K562 (cell line): ENCODE results near the gene ITPR1. TPM values are rescaled to one million over a fixed set of nuclear protein-coding genes. Genes with fewer than 3 reads are reported as not detected.
A peak's percentile ranks its signal among the peaks of the same experiment; 100 is the strongest.

Experiments used
- ATAC-seq: fragments of 200-7000 bp; cut with Tn5 transposase; 3 replicates; pipeline ENCODE4 v1.9.1; 2020; ENCODE audit warnings: moderate library complexity
- BruUV-seq: library from RNA; stranded (reverse); fragments of 400-500 nt; replicated peaks from 2 replicates; lab custom pipeline; 2021; lab: Mats Ljungman, UMichigan
- CTCF ChIA-PET: fragments of 300-600 bp; formaldehyde crosslinking; extraction: SDS; loops from one replicate; lab custom pipeline; 2021; ENCODE audit warnings: low intra/inter-chr PET ratio; lab: Yijun Ruan, JAX
- POLR2A ChIA-PET: fragments of 300-600, 350-650 bp; sonication (Branson Sonifier 250); formaldehyde crosslinking; extraction: SDS; loops from one replicate; lab custom pipeline; 2021; ENCODE audit warnings: antibody characterized with exemption, inconsistent platforms; lab: Yijun Ruan, JAX
- DNase-seq, 4 experiments: peaks; one replicate each; pipeline versions ENCODE4 v3.0.0 to v3.0.0-alpha.2; 2011 to 2018; ENCODE audit warnings: low spot score in 3 of 4, mixed read lengths in 3 of 4; ENCODE audit errors: extremely low read depth in 1 of 4
- FAIRE-seq: peaks from 2 replicates; lab custom pipeline; 2011; peaks lifted over from hg19 to GRCh38; lab: Jason Lieb, UNC
- H2AFZ ChIP-seq: 2 replicates; pipeline ENCODE4 v1.6.0; 2011; ENCODE audit warnings: low read depth, low read length, control low read depth, inconsistent platforms
- H3K27ac ChIP-seq: fragments of 200-600 bp; 3 replicates; pipeline ENCODE4 v1.8.0; 2011; ENCODE audit warnings: low read depth, mild to moderate bottlenecking, control low read depth, inconsistent platforms, low read length, moderate library complexity, mixed read lengths; ENCODE audit errors: extremely low read depth
- H3K27me3 ChIP-seq, 2 experiments: fragments of 300-600 bp in 1 of 2; 2 replicates in 1 of 2; 3 replicates in 1 of 2; pipeline versions ENCODE4 v1.6.0 to v1.8.0; 2011; ENCODE audit warnings: inconsistent platforms in 2 of 2, low read length in 2 of 2, mild to moderate bottlenecking in 1 of 2, mixed read lengths in 1 of 2, moderate library complexity in 1 of 2; ENCODE audit not compliant: control insufficient read depth in 2 of 2, insufficient read depth in 2 of 2
- H3K36me3 ChIP-seq: fragments of 300-600 bp; 3 replicates; pipeline ENCODE4 v1.8.0; 2011; ENCODE audit warnings: mild to moderate bottlenecking, low read length, inconsistent platforms; ENCODE audit not compliant: control insufficient read depth, insufficient read depth
- H3K4me1 ChIP-seq, 2 experiments: fragments of 200-600 bp in 1 of 2; replicated peaks in 1 of 2; 2 replicates in 1 of 2; 3 replicates in 1 of 2; pipeline versions ENCODE4 v1.5.1 to v1.8.0; 2011; ENCODE audit warnings: inconsistent platforms in 2 of 2, low read length in 2 of 2, mild to moderate bottlenecking in 1 of 2, mixed read lengths in 1 of 2, moderate library complexity in 1 of 2; ENCODE audit not compliant: control insufficient read depth in 2 of 2, insufficient read depth in 2 of 2
- H3K4me2 ChIP-seq: 2 replicates; pipeline ENCODE4 v1.6.1; 2011; ENCODE audit warnings: low read length, control low read depth, inconsistent platforms, mixed read lengths; ENCODE audit not compliant: insufficient read depth
- H3K4me3 ChIP-seq: fragments of 200-600 bp; sonication (generic), shearing (Covaris generic); 2 replicates; pipeline ENCODE4 v1.5.1; 2016; ENCODE audit warnings: control low read depth, inconsistent platforms
- H3K79me2 ChIP-seq: fragments of 200-600 bp; 3 replicates; pipeline ENCODE4 v1.8.0; 2011; ENCODE audit warnings: low read length, inconsistent platforms; ENCODE audit not compliant: control insufficient read depth, insufficient read depth
- H3K9ac ChIP-seq, 2 experiments: 2 replicates each; pipeline versions ENCODE4 v1.6.0 to v1.6.1; 2011; ENCODE audit warnings: low read depth in 2 of 2, low read length in 2 of 2, control low read depth in 1 of 2, inconsistent platforms in 1 of 2, mild to moderate bottlenecking in 1 of 2, mixed read lengths in 1 of 2; ENCODE audit not compliant: insufficient read depth in 1 of 2
- H3K9me1 ChIP-seq: one replicate; pipeline ENCODE4 v1.6.0; 2011; ENCODE audit warnings: inconsistent platforms, mild to moderate bottlenecking, low read length, moderate library complexity; ENCODE audit not compliant: control insufficient read depth, insufficient read depth
- H3K9me3 ChIP-seq: replicated peaks from 2 replicates; pipeline ENCODE4 v1.5.1; 2011; ENCODE audit warnings: low read depth, low read length, inconsistent platforms; ENCODE audit not compliant: control insufficient read depth, insufficient read depth
- H4K20me1 ChIP-seq: replicated peaks from 2 replicates; pipeline ENCODE4 v1.6.1; 2011; ENCODE audit warnings: low read length, inconsistent platforms, mixed read lengths; ENCODE audit not compliant: control insufficient read depth, insufficient read depth
- CREBBP ChIP-seq: IDR thresholded peaks from one replicate; pipeline ENCODE4 v1.6.1; 2012; ENCODE audit warnings: low read depth, mild to moderate bottlenecking, control low read depth, inconsistent platforms, low read length
- FOSL1 ChIP-seq: fragments of 200-800 bp; sonication (Bioruptor generic); conservative IDR thresholded peaks from 2 replicates; pipeline ENCODE4 v1.6.1; 2016; ENCODE audit warnings: missing genetic modification characterization, missing compliant biosample characterization
- FOXP1 ChIP-seq: sonication (generic); formaldehyde crosslinking; IDR thresholded peaks from 2 replicates; pipeline ENCODE4 v1.8.0; 2022; ENCODE audit warnings: mild to moderate bottlenecking, missing genetic modification reagents
- SAFB2 ChIP-seq: fragments of 200-400 bp; formaldehyde crosslinking; IDR thresholded peaks from 2 replicates; pipeline ENCODE4 v1.6.1; 2018; ENCODE audit warnings: borderline replicate concordance, low read length, low read depth, moderate library complexity; ENCODE audit not compliant: severe bottlenecking
- ZNF197 ChIP-seq: fragments of 200-800 bp; sonication (Bioruptor generic); IDR thresholded peaks from 2 replicates; pipeline ENCODE4 v1.6.1; 2016; ENCODE audit warnings: low read depth, missing genetic modification characterization, missing compliant biosample characterization
- WGBS: fragments of 100-300 bp; shearing (Covaris generic); methylation state at CpG from one replicate; pipeline ENCODE4 v1.1.6; 2016; ENCODE audit warnings: low coverage, mixed read lengths; ENCODE audit not compliant: insufficient coverage; ENCODE audit errors: missing lambda C conversion rate; 5-methylcytosine and 5-hydroxymethylcytosine counted together
- in situ Hi-C: fragments of 300-500 bp; cut with MboI; formaldehyde crosslinking; loops from 4 replicates; pipeline ENCODE4 v1.15.0; 2018; ENCODE audit warnings: inconsistent platforms, mixed read lengths
- intact Hi-C: fragments of 100-400 bp; cut with micrococcal nuclease; formaldehyde crosslinking; loops from 2 replicates; pipeline ENCODE4 v1.14.2; 2022
- polyA plus RNA-seq, 8 experiments: library from polyadenylated mRNA; depleted of rRNA in 4 of 8; stranded (reverse) in 5 of 8; unstranded in 3 of 8; fragments of >200 nt; fragmentation: Nextera tagmentation in 2 of 8; fragmentation: Illumina TruSeq in 1 of 8; extraction: Ambion mirVana in 2 of 8; extraction: Trizol in 1 of 8; gene quantifications; 2 replicates each; pipeline versions ENCODE4 v1.2.1 to v1.2.3, GENCODE V29; 2011 to 2014; ENCODE audit warnings: inconsistent platforms in 1 of 8, missing spikeins in 1 of 8
- total RNA-seq, 7 experiments: library from RNA; depleted of rRNA in 6 of 7; stranded (reverse); fragments of >200 nt in 6 of 7; fragmentation: Illumina TruSeq in 2 of 7; extraction: Trizol in 2 of 7; gene quantifications; 2 replicates each; pipeline versions ENCODE4 v1.2.1 to v1.2.3, GENCODE V29; 2011 to 2021; ENCODE audit warnings: low replicate concordance in 1 of 7
- TF ChIP-seq, protein P1 (sequence below): fragments of 250-450 bp; sonication (Bioruptor Pico); IDR thresholded peaks from 2 replicates; pipeline ENCODE4 v1.5.0; 2021
- TF ChIP-seq, protein P2 (sequence below): sonication (generic); formaldehyde crosslinking; IDR thresholded peaks from 2 replicates; pipeline ENCODE4 v1.8.1; 2022; ENCODE audit warnings: missing genetic modification reagents

The ITPR1 gene
- total and polyA plus RNA-seq, 9 of the 15 experiments (the other 6 are each of a cell fraction or from before 2014, with no cell fraction given): 22.4 to 40.0 (median 27.4) TPM

DNA sequence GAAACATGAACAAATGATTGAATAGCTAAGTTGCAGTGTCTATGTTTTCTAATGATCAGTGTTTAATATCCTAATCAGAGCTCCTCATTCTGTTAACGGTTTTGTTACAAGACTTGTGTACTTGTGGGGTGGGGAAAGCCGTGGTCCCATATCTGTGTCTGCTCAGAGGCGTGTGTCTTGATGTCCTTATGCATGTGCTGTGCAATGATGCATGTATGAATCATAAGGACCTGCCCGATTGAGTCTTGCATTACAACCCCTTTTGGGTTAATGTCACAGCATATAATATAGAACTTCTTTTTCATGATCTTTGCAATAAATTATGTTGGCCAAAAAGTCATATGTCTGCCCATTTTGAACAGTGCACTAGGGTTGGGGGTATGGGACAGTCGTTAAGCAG is 233.4 kb downstream of the ITPR1 start:
- in situ Hi-C loops: no loop called here
- DNase-seq: no peak
- no peaks in the 10 kb centered on the region for H3K9me3 ChIP-seq
- peaks cover 0 to 18% of the 10 kb centered on the region in 2 experiments; a peak in 4 of 5 replicates for H3K4me1 ChIP-seq
- CTCF ChIA-PET: no interaction called here
- H3K36me3 ChIP-seq: no peaks in the 10 kb centered on the region
- H3K4me2 ChIP-seq: no peak overlapping the region
- H3K9ac ChIP-seq: no peak overlapping the region
- no peak overlapping the region for H3K27ac ChIP-seq
- no peaks in the 10 kb centered on the region for H3K79me2 ChIP-seq
- WGBS: 52% methylated on average over 5 of the region's 5 CpGs
- no peaks in the 10 kb centered on the region for H4K20me1 ChIP-seq
- intact Hi-C loops: no loop called here
- FAIRE-seq: no peak
- POLR2A ChIA-PET: interaction anchor here (0.7 to 1.0 kb wide), 5 partner anchors 13 to 335 kb away, joined by 3 read pairs; no protein-coding TSS in a partner anchor
- H2AFZ ChIP-seq: no peak overlapping the region
- H3K9me1 ChIP-seq: no peaks in the 10 kb centered on the region
- H3K4me3 ChIP-seq: no peak overlapping the region
- peak; percentile 63 for TF ChIP-seq FOSL1
- TF ChIP-seq SAFB2: no peak
- TF ChIP-seq, all 486 proteins: peak for 1
- no peaks in the 10 kb centered on the region for H3K27me3 ChIP-seq
- ATAC-seq: no peak
- BruUV-seq: no TSS peak

DNA sequence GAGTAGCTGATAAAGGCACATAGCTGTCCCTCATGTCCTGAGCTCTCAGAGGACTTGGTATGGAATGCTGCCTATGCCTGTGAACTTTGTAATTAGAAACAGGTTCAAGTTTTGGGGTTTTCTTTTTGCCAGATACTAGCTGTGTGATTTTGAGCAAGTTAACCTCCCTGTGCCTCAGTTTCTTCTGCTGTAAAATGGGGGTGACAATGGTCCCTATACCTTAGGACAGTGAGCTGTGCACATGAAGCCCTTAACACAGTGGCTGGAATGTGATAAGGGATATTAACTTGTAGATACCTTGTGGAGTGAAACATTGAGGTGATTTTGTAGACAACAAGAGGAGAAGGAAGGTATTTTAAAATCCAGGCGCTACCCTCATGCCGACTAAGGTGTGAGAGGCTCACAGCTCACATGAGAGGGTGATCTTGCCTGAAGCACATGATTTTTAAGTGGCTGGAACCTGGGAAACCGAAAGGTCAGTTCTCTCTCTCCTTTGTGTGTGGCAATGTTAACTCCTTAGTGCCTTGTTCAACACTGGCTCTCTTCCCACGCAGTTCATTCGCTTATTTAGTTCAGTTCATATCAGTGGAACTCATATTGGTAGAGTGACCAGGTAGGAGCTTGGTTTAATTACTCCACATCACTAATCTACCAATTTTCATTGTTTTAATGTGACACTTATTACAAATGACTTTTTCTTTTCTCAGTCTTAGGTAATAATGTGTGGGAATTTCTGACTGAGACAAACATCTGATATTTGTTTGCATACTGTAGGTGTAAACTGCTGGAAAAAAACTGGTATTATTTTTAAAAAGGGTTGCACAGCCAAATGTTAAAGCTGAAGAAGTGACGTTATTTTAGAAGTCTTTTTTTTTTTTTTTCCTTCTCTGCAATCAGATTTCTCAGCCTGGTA is 236.2 kb downstream of the ITPR1 start:
- Histone ChIP-seq H3K9me1 (no peaks in the 10 kb centered on the region), H3K27me3 (no peaks in the 10 kb centered on the region), H3K4me2 (no peak overlapping the region), H3K79me2 (no peaks in the 10 kb centered on the region), H3K9me3 (no peaks in the 10 kb centered on the region), H3K27ac (no peak overlapping the region), H3K4me1 (peaks cover 0 to 8% of the 10 kb centered on the region in 2 experiments; a peak in 4 of 5 replicates), H3K36me3 (peaks cover 4% of the 10 kb centered on the region; the same call in 1 of the 3 replicates), H4K20me1 (no peaks in the 10 kb centered on the region), H3K4me3 (no peak overlapping the region), H3K9ac (peak overlapping the region in 1 of 2 experiments; percentile 62; a peak in 1 of 4 replicates), H2AFZ (peak overlapping the region; percentile 7; the same call in 1 of the 2 replicates)
- FAIRE-seq: no peak
- intact Hi-C loops: no loop called here
- WGBS: 49% methylated on average over 6 of the region's 6 CpGs
- peak; percentile 25 for ATAC-seq
- DNase-seq: no peak
- CTCF ChIA-PET: interaction anchor here (0.7 kb wide), 1 partner anchor 93 kb away, joined by 5 read pairs; no protein-coding TSS in a partner anchor
- no TSS peak for BruUV-seq
- POLR2A ChIA-PET: interaction anchor here (0.8 to 1.7 kb wide), 10 partner anchors 9 to 266 kb away, joined by 3 to 7 read pairs (median 4); no protein-coding TSS in a partner anchor
- in situ Hi-C loops: no loop called here
- TF ChIP-seq ZNF197 (CRISPR knock-in tag) (no peak), FOXP1 (no peak), CREBBP (no peak)
- TF ChIP-seq, protein P1, sequence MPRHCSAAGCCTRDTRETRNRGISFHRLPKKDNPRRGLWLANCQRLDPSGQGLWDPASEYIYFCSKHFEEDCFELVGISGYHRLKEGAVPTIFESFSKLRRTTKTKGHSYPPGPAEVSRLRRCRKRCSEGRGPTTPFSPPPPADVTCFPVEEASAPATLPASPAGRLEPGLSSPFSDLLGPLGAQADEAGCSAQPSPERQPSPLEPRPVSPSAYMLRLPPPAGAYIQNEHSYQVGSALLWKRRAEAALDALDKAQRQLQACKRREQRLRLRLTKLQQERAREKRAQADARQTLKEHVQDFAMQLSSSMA (CRISPR knock-in tag): no peak
- TF ChIP-seq, protein P2, sequence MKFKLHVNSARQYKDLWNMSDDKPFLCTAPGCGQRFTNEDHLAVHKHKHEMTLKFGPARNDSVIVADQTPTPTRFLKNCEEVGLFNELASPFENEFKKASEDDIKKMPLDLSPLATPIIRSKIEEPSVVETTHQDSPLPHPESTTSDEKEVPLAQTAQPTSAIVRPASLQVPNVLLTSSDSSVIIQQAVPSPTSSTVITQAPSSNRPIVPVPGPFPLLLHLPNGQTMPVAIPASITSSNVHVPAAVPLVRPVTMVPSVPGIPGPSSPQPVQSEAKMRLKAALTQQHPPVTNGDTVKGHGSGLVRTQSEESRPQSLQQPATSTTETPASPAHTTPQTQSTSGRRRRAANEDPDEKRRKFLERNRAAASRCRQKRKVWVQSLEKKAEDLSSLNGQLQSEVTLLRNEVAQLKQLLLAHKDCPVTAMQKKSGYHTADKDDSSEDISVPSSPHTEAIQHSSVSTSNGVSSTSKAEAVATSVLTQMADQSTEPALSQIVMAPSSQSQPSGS (CRISPR knock-in tag): no peak
